IMR-90 (cell line): ENCODE results near the gene TPO.

Source experiments
- BHLHE40 ChIP-seq: fragments of 150-350 bp; IDR thresholded peaks from 2 replicates; pipeline ENCODE4 v1.6.1; 2016; ENCODE audit warnings: mild to moderate bottlenecking, low read depth, low read length
- MXI1 ChIP-seq: IDR thresholded peaks from 2 replicates; pipeline ENCODE4 v1.6.1; 2012; ENCODE audit warnings: low read depth, mild to moderate bottlenecking, low read length, moderate library complexity, borderline replicate concordance
- RAD21 ChIP-seq: IDR thresholded peaks from 2 replicates; pipeline ENCODE4 v1.6.1; 2012; ENCODE audit warnings: low read length, improper control_type of control experiment
- TF ChIP-seq, protein P1 (sequence below): conservative IDR thresholded peaks from 2 replicates; pipeline ENCODE4 v1.5.1; 2012; ENCODE audit warnings: mild to moderate bottlenecking, low read depth, low read length, improper control_type of control experiment

GRCh38 chr2:1518331-1518803 lies 105.1 kb downstream of the TPO start:
- TF ChIP-seq, protein P1, sequence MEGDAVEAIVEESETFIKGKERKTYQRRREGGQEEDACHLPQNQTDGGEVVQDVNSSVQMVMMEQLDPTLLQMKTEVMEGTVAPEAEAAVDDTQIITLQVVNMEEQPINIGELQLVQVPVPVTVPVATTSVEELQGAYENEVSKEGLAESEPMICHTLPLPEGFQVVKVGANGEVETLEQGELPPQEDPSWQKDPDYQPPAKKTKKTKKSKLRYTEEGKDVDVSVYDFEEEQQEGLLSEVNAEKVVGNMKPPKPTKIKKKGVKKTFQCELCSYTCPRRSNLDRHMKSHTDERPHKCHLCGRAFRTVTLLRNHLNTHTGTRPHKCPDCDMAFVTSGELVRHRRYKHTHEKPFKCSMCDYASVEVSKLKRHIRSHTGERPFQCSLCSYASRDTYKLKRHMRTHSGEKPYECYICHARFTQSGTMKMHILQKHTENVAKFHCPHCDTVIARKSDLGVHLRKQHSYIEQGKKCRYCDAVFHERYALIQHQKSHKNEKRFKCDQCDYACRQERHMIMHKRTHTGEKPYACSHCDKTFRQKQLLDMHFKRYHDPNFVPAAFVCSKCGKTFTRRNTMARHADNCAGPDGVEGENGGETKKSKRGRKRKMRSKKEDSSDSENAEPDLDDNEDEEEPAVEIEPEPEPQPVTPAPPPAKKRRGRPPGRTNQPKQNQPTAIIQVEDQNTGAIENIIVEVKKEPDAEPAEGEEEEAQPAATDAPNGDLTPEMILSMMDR: no peak
- no peak for TF ChIP-seq RAD21
- TF ChIP-seq BHLHE40: no peak
- TF ChIP-seq MXI1: no peak
